Ammon's horn (tissue), 1 donor: ENCODE measurements around the gene FAR1.
A peak's percentile ranks its signal among the peaks of the same experiment; 100 is the strongest.

ENCODE experiments used
- DNase-seq: peaks from one replicate; pipeline ENCODE4 v3.0.0-alpha.2; 2016; ENCODE audit warnings: low spot score

Gene FAR1

GRCh38 chr11:13669544-13670488 is 1.3 kb downstream of the FAR1 start:
- DNase-seq = no peak

GRCh38 chr11:13672576-13673210 is 4.2 kb downstream of the FAR1 start:
- no peak for DNase-seq

- DNase-seq = no peak
Observed at GRCh38 chr11:13674799-13675509, 6.5 kb downstream of the FAR1 start.

- no peak for DNase-seq
Observed at GRCh38 chr11:13676576-13676975, 8.1 kb downstream of the FAR1 start.

- no peak for DNase-seq
Observed at GRCh38 chr11:13679768-13680167, 11.3 kb downstream of the FAR1 start.

GRCh38 chr11:13680501-13681264 is 12.2 kb downstream of the FAR1 start:
- peak; percentile 30 for DNase-seq

- no peak for DNase-seq
Observed at GRCh38 chr11:13681446-13681845, 13.0 kb downstream of the FAR1 start.

- DNase-seq = no peak
Observed at GRCh38 chr11:13682212-13682611, 13.7 kb downstream of the FAR1 start.

GRCh38 chr11:13685461-13686108 is 17.1 kb downstream of the FAR1 start:
- no peak for DNase-seq

- DNase-seq = no peak
Observed at GRCh38 chr11:13686776-13687175, 18.3 kb downstream of the FAR1 start.

GRCh38 chr11:13687271-13687670 is 18.8 kb downstream of the FAR1 start:
- no peak for DNase-seq

- no peak for DNase-seq
Observed at GRCh38 chr11:13691286-13691899, 22.9 kb downstream of the FAR1 start.

GRCh38 chr11:13692172-13692571 is 23.7 kb downstream of the FAR1 start:
- no peak for DNase-seq

- DNase-seq = no peak
Observed at GRCh38 chr11:13694115-13694514, 25.6 kb downstream of the FAR1 start.

- DNase-seq = no peak
Observed at GRCh38 chr11:13695886-13696285, 27.4 kb downstream of the FAR1 start.

GRCh38 chr11:13697710-13698109 is 29.2 kb downstream of the FAR1 start:
- no peak for DNase-seq

GRCh38 chr11:13698132-13698531 is 29.7 kb downstream of the FAR1 start:
- DNase-seq = no peak

GRCh38 chr11:13699041-13699440 is 30.6 kb downstream of the FAR1 start:
- DNase-seq = no peak

GRCh38 chr11:13699870-13700269 is 31.4 kb downstream of the FAR1 start:
- DNase-seq = no peak

GRCh38 chr11:13701506-13701905 is 33.0 kb downstream of the FAR1 start:
- no peak for DNase-seq

GRCh38 chr11:13702071-13702470 is 33.6 kb downstream of the FAR1 start:
- no peak for DNase-seq
